ENCODE results near the gene TAF11L14.

The TAF11L14 gene

GRCh38 chr5:17678751-17679324, 44.6 kb downstream of the TAF11L14 start:
- no peak for DNase-seq (ENCODE audit: low read depth in 1 of 2, low spot score in 1 of 2)

DNA sequence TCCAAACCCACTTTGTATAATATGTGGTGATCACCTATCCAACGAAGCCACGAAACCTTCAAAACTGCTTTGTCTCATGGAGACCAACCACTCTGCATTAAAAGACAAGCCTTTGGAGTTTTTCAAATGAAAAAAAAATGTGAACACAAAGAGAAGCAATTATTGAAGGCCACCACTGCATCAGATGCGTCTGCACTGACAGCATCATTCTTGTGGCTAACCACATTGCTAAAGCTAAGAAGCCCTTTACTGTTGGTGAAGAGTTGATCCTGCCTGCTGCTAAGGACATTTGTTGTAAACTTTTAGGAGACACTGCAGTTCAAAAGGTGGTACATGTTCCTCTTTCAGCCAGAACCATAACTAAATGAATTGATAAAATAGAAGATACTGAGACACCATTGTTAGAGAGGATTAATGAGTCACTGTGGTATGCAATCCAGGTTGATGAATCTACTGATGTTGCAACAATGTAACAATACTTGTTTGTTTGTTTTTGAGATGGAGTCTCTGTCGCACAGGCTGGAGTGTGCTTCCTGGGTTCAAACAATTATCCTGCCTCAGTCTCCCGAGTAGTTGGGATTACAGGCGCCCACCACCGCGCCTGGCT, 45.4 kb downstream of the TAF11L14 start:
- no peak for DNase-seq (ENCODE audit: low read depth in 1 of 2, low spot score in 1 of 2)

DNA sequence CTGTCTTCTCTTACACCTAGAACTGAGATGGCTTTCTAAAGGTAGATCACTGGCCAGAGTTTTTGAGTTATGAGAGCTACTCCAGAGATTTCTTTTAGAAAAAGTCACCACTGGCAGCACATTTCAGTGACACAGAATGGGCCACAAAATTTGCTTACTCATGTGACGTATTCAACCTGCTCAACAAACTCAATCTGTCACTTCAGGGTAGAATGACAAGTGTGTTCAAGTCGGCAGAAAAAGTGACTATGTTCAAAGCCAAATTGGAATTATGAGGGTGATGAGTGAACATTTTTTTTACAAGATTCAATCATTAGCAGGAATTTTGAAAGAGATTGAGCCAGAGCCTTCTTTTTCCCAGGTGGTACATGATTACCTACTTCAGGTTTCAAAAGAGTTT, 46.5 kb downstream of the TAF11L14 start:
- no peak for DNase-seq (ENCODE audit: low read depth in 1 of 2, low spot score in 1 of 2)
